ENCODE measurements around the gene PJA2. TPM values are rescaled to one million over a fixed set of nuclear protein-coding genes. Genes with fewer than 3 reads are reported as not detected.

PJA2 gene
- total and polyA plus RNA-seq, 9 of the 15 experiments (the other 6 are each of a cell fraction or from before 2014, with no cell fraction given): 25.1 to 82.1 (median 50.1) TPM

GRCh38 chr5:109455598-109456096 is 45.9 kb upstream of the PJA2 start (continued):
- TF ChIP-seq MED1 (CRISPR knock-in tag; IDR thresholded peaks at IDR 0.05; ENCODE audit: borderline replicate concordance): no peak
- peak; percentile 38; the same call in 1 of the 2 replicates for TF ChIP-seq MAFF (IDR thresholded peaks at IDR 0.05; ENCODE audit: low read length)
- TF ChIP-seq ZNF212 (CRISPR knock-in tag; IDR thresholded peaks at IDR 0.05): no peak
- TF ChIP-seq RBM39 (optimal IDR thresholded peaks at IDR 0.05; ENCODE audit: low read depth, low read length): no peak
- TF ChIP-seq PKNOX1 (IDR thresholded peaks at IDR 0.05): peak; percentile 32; the same call in 1 of the 2 replicates
- TF ChIP-seq IRF1 (CRISPR knock-in tag; IDR thresholded peaks at IDR 0.05; ENCODE audit: borderline replicate concordance): no peak
- no peak for TF ChIP-seq NR1H2 (CRISPR knock-in tag; IDR thresholded peaks at IDR 0.05)
- no peak for TF ChIP-seq ZNF408 (CRISPR knock-in tag; IDR thresholded peaks at IDR 0.05; ENCODE audit: low read depth)
- no peak for TF ChIP-seq SRSF7 (optimal IDR thresholded peaks at IDR 0.05; ENCODE audit: low read depth, low read length)
- no peak for TF ChIP-seq NR2F6 (CRISPR knock-in tag; IDR thresholded peaks at IDR 0.05)
- no peak for TF ChIP-seq MCM3 (IDR thresholded peaks at IDR 0.05)
- no peak for TF ChIP-seq ZNF699 (CRISPR knock-in tag; IDR thresholded peaks at IDR 0.05; ENCODE audit: insufficient replicate concordance)
- TF ChIP-seq ZNF217 (CRISPR knock-in tag; IDR thresholded peaks at IDR 0.05): no peak
- TF ChIP-seq, protein P1, sequence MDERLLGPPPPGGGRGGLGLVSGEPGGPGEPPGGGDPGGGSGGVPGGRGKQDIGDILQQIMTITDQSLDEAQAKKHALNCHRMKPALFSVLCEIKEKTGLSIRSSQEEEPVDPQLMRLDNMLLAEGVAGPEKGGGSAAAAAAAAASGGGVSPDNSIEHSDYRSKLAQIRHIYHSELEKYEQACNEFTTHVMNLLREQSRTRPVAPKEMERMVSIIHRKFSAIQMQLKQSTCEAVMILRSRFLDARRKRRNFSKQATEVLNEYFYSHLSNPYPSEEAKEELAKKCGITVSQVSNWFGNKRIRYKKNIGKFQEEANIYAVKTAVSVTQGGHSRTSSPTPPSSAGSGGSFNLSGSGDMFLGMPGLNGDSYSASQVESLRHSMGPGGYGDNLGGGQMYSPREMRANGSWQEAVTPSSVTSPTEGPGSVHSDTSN (CRISPR knock-in tag; IDR thresholded peaks at IDR 0.05; ENCODE audit: low read depth): no peak
- TF ChIP-seq, protein P1 (tag; conservative IDR thresholded peaks at IDR 0.05; ENCODE audit: low read depth): 0 out of 2 replicates have a peak, but pooled peaks have one; percentile 33
- TF ChIP-seq CEBPG (CRISPR knock-in tag; IDR thresholded peaks at IDR 0.05): no peak
- no peak for TF ChIP-seq CEBPG (tag; conservative IDR thresholded peaks at IDR 0.05 in 1 of 2, IDR thresholded peaks at IDR 0.05 in 1 of 2)
- no peak for TF ChIP-seq HCFC1 (IDR thresholded peaks at IDR 0.05; ENCODE audit: low read depth, low read length)
- TF ChIP-seq MAZ (CRISPR knock-in tag; conservative IDR thresholded peaks at IDR 0.05 in 1 of 2, IDR thresholded peaks at IDR 0.05 in 1 of 2): no peak
- no peak for TF ChIP-seq E2F3 (CRISPR knock-in tag; IDR thresholded peaks at IDR 0.05)
- TF ChIP-seq ZNF175 (CRISPR knock-in tag; IDR thresholded peaks at IDR 0.05; ENCODE audit: low read depth): 0 out of 2 replicates have a peak, but pooled peaks have one; percentile 21
- TF ChIP-seq PHF8 (IDR thresholded peaks at IDR 0.05; ENCODE audit: borderline replicate concordance, low read length): no peak
